GM19351 (cell line): ENCODE results near the gene TSC22D3.
"Not testable (repeated sequence)": the region's sequence is repeated elsewhere in the genome, so short reads cannot be mapped to it uniquely, and the experiment has no call there.

Experiments used
- ATAC-seq: cut with Tn5 transposase; IDR thresholded peaks from one replicate; pipeline ENCODE4 v1.9.1; 2021; ENCODE audit warnings: mild to moderate bottlenecking, moderate library complexity; ENCODE audit not compliant: unreplicated experiment

The TSC22D3 gene

GRCh38 chrX:107683931-107684330 lies 91.7 kb downstream of the TSC22D3 start:
- ATAC-seq = no peak

- ATAC-seq = no peak
Observed at GRCh38 chrX:107683124-107683895, 92.3 kb downstream of the TSC22D3 start.

GRCh38 chrX:107682256-107682655 lies 93.3 kb downstream of the TSC22D3 start:
- no peak for ATAC-seq

GRCh38 chrX:107678957-107679740 lies 96.4 kb downstream of the TSC22D3 start:
- peak; percentile 30 for ATAC-seq

- no peak for ATAC-seq
Observed at GRCh38 chrX:107677909-107678308, 97.7 kb downstream of the TSC22D3 start.

GRCh38 chrX:107677501-107677901 lies 98.1 kb downstream of the TSC22D3 start:
- ATAC-seq = no peak

- ATAC-seq = peak; percentile 22
Observed at GRCh38 chrX:107676559-107677378, 98.8 kb downstream of the TSC22D3 start.

- no peak for ATAC-seq
Observed at GRCh38 chrX:107675823-107676555, 99.6 kb downstream of the TSC22D3 start.

- ATAC-seq = no peak
Observed at GRCh38 chrX:107675365-107675654, 100.3 kb downstream of the TSC22D3 start.

GRCh38 chrX:107674480-107675364 lies 100.9 kb downstream of the TSC22D3 start:
- ATAC-seq = peak; percentile 4

- peak; percentile 85 for ATAC-seq
Observed at GRCh38 chrX:107673933-107674479, 101.6 kb downstream of the TSC22D3 start.

- peak; percentile 6 for ATAC-seq
Observed at GRCh38 chrX:107673431-107673830, 102.2 kb downstream of the TSC22D3 start.

- peak; percentile 29 for ATAC-seq
Observed at GRCh38 chrX:107672955-107673378, 102.6 kb downstream of the TSC22D3 start.

GRCh38 chrX:107671256-107671655 lies 104.3 kb downstream of the TSC22D3 start:
- ATAC-seq = not testable (repeated sequence)

GRCh38 chrX:107669885-107670628 lies 105.5 kb downstream of the TSC22D3 start:
- ATAC-seq = no peak

GRCh38 chrX:107669261-107669660 lies 106.3 kb downstream of the TSC22D3 start:
- no peak for ATAC-seq

GRCh38 chrX:107668710-107669109 lies 106.9 kb downstream of the TSC22D3 start:
- ATAC-seq = not testable (repeated sequence)

GRCh38 chrX:107667426-107667825 lies 108.2 kb downstream of the TSC22D3 start:
- ATAC-seq = no peak

- no peak for ATAC-seq
Observed at GRCh38 chrX:107666931-107667330, 108.7 kb downstream of the TSC22D3 start.
